ENCODE results near the gene CYB561D2. TPM values are rescaled to one million over a fixed set of nuclear protein-coding genes. Genes with fewer than 3 reads are reported as not detected.

CYB561D2 gene
- total and polyA plus RNA-seq, 2 donors (not counting 1 experiment from before 2014, with no cell fraction given): 39.5 to 78.9 TPM

DNA sequence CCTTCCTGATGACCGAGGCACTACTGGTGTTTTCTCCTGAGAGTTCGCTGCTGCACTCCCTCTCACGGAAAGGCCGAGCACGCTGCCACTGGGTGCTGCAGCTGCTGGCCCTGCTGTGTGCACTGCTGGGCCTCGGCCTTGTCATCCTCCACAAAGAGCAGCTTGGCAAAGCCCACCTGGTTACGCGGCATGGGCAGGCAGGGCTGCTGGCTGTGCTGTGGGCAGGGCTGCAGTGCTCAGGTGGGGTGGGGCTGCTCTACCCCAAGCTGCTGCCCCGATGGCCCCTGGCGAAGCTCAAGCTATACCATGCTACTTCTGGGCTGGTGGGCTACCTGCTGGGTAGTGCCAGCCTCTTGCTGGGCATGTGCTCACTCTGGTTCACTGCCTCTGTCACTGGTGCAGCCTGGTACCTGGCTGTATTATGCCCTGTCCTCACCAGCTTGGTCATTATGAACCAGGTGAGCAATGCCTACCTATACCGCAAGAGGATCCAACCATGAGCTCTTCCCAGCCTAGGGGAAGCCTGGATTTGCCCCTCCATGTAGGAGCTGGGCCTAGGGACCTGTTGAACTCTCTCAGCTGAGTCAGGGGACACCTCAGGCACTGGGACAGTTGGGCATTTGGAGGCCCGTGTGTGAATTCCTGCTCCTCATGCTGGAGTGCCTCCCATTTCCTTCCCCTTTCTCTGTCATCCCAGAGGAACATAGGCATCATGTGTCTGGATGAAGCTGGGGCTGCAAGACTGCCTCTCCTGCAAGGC, 2.8 kb downstream of the CYB561D2 start:
- DNase-seq (no peak), ATAC-seq (ENCODE audit: low read depth) (no peak)
- Mint-ChIP-seq H3K27me3 (no peaks in the 10 kb centered on the region), H3K4me1 (peaks cover 61% of the 10 kb centered on the region), H3K9me3 (ENCODE audit: insufficient read depth) (no peaks in the 10 kb centered on the region), H3K4me3 (no peak overlapping the region), H3K27ac (peak overlapping the region; percentile 59)
- WGBS (ENCODE audit: insufficient coverage): 97% methylated on average over 11 of the region's 12 CpGs
- Histone ChIP-seq H3K4me1 (ENCODE audit: control insufficient read depth in 2 of 2, insufficient read depth in 2 of 2, low read length in 2 of 2) (peaks cover 44 to 52% of the 10 kb centered on the region in 2 donors), H3K79me2 (ENCODE audit: control insufficient read depth, insufficient read depth, low read length) (peaks cover 77% of the 10 kb centered on the region), H3K9ac (ENCODE audit: low read length) (no peak overlapping the region), H4K20me1 (ENCODE audit: control insufficient read depth, insufficient read depth, low read length, poor library complexity, severe bottlenecking) (peaks cover 84% of the 10 kb centered on the region), H2AFZ (ENCODE audit: insufficient read depth, low read depth, low read length, poor library complexity, severe bottlenecking) (no peak overlapping the region), H3K27me3 (replicated peaks in 1 of 4; ENCODE audit: control extremely low read depth in 1 of 4, control insufficient read depth in 3 of 4, insufficient read depth in 4 of 4, low read length in 3 of 4) (no peaks in the 10 kb centered on the region), H3K4me2 (replicated peaks; ENCODE audit: low read depth, low read length, poor library complexity, severe bottlenecking) (no peak overlapping the region), H3K4me3 (ENCODE audit: control extremely low read depth in 1 of 5, extremely low read depth in 1 of 5, insufficient read depth in 1 of 5, low read depth in 2 of 5, low read length in 4 of 5) (no peak overlapping the region), H3K9me3 (ENCODE audit: control extremely low read depth in 1 of 3, control insufficient read depth in 2 of 3, insufficient read depth in 1 of 3, low read length in 2 of 3) (no peaks in the 10 kb centered on the region), H3K27ac (ENCODE audit: low read length in 2 of 2) (no peak overlapping the region), H3K36me3 (replicated peaks in 1 of 2; ENCODE audit: control extremely low read depth in 1 of 2, control insufficient read depth in 1 of 2, extremely low read depth in 1 of 2, insufficient read depth in 2 of 2, low read length in 1 of 2) (peaks cover 5 to 55% of the 10 kb centered on the region in 2 experiments)
- POLR2A ChIA-PET: interaction anchor here (0.7 to 7.4 kb wide), 3 partner anchors 14 to 214 kb away, joined by 4 to 96 read pairs (median 10); partner anchors contain the start of genes C3orf18 and RASSF1
- intact Hi-C loops (cut with micrococcal nuclease): no loop called here
- TF ChIP-seq EZH2 (IDR thresholded peaks at IDR 0.05; ENCODE audit: borderline replicate concordance, insufficient read depth, low read depth, low read length, poor library complexity, severe bottlenecking): no peak
- TF ChIP-seq, protein P1, sequence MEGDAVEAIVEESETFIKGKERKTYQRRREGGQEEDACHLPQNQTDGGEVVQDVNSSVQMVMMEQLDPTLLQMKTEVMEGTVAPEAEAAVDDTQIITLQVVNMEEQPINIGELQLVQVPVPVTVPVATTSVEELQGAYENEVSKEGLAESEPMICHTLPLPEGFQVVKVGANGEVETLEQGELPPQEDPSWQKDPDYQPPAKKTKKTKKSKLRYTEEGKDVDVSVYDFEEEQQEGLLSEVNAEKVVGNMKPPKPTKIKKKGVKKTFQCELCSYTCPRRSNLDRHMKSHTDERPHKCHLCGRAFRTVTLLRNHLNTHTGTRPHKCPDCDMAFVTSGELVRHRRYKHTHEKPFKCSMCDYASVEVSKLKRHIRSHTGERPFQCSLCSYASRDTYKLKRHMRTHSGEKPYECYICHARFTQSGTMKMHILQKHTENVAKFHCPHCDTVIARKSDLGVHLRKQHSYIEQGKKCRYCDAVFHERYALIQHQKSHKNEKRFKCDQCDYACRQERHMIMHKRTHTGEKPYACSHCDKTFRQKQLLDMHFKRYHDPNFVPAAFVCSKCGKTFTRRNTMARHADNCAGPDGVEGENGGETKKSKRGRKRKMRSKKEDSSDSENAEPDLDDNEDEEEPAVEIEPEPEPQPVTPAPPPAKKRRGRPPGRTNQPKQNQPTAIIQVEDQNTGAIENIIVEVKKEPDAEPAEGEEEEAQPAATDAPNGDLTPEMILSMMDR (IDR thresholded peaks at IDR 0.05): no peak
- CTCF ChIA-PET: interaction anchor here (0.9 to 2.3 kb wide), 4 partner anchors 12 to 189 kb away, joined by 3 to 10 read pairs (median 8); partner anchors contain the start of gene IFRD2

All from B cell (primary cell).